ENCODE measurements around the gene OVCH1.

OVCH1 gene

GRCh38 chr12:29530436-29530835 lies 33.0 kb upstream of the OVCH1 start:
- peaks cover 0 to 9% of the 10 kb centered on the region in 2 donors for H3K4me1 ChIP-seq (ENCODE audit: control insufficient read depth in 1 of 2, insufficient read depth in 2 of 2, low read length in 2 of 2)
- peaks cover 0 to 7% of the 10 kb centered on the region in 2 donors for H3K36me3 ChIP-seq (ENCODE audit: control insufficient read depth in 1 of 2, insufficient read depth in 2 of 2, low read length in 2 of 2)
- no peaks in the 10 kb centered on the region for H3K9me3 ChIP-seq (ENCODE audit: control insufficient read depth in 1 of 2, low read length in 2 of 2)
- no peaks in the 10 kb centered on the region for H3K27me3 ChIP-seq (ENCODE audit: low read depth, low read length)
- no peak overlapping the region for H3K4me3 ChIP-seq (ENCODE audit: low read depth in 1 of 2, low read length in 2 of 2)
- H3K27ac ChIP-seq (ENCODE audit: low read length): no peak overlapping the region

GRCh38 chr12:29528161-29528560 lies 30.7 kb upstream of the OVCH1 start:
- H3K9me3 ChIP-seq (ENCODE audit: control insufficient read depth in 1 of 2, low read length in 2 of 2): no peaks in the 10 kb centered on the region
- no peaks in the 10 kb centered on the region for H3K36me3 ChIP-seq (ENCODE audit: control insufficient read depth in 1 of 2, insufficient read depth in 2 of 2, low read length in 2 of 2)
- H3K27ac ChIP-seq (ENCODE audit: low read length): no peak overlapping the region
- peaks cover 0 to 9% of the 10 kb centered on the region in 2 donors for H3K4me1 ChIP-seq (ENCODE audit: control insufficient read depth in 1 of 2, insufficient read depth in 2 of 2, low read length in 2 of 2)
- no peak overlapping the region for H3K4me3 ChIP-seq (ENCODE audit: low read depth in 1 of 2, low read length in 2 of 2)
- no peaks in the 10 kb centered on the region for H3K27me3 ChIP-seq (ENCODE audit: low read depth, low read length)

GRCh38 chr12:29521951-29522350 lies 24.5 kb upstream of the OVCH1 start:
- H3K27ac ChIP-seq (ENCODE audit: low read length): no peak overlapping the region
- H3K9me3 ChIP-seq (ENCODE audit: control insufficient read depth in 1 of 2, low read length in 2 of 2): no peaks in the 10 kb centered on the region
- peaks cover 0 to 14% of the 10 kb centered on the region in 2 donors for H3K36me3 ChIP-seq (ENCODE audit: control insufficient read depth in 1 of 2, insufficient read depth in 2 of 2, low read length in 2 of 2)
- H3K27me3 ChIP-seq (ENCODE audit: low read depth, low read length): no peaks in the 10 kb centered on the region
- H3K4me3 ChIP-seq (ENCODE audit: low read depth in 1 of 2, low read length in 2 of 2): no peak overlapping the region
- H3K4me1 ChIP-seq (ENCODE audit: control insufficient read depth in 1 of 2, insufficient read depth in 2 of 2, low read length in 2 of 2): no peaks in the 10 kb centered on the region

GRCh38 chr12:29519585-29520182 lies 22.2 kb upstream of the OVCH1 start:
- peaks cover 0 to 27% of the 10 kb centered on the region in 2 donors for H3K36me3 ChIP-seq (ENCODE audit: control insufficient read depth in 1 of 2, insufficient read depth in 2 of 2, low read length in 2 of 2)
- H3K9me3 ChIP-seq (ENCODE audit: control insufficient read depth in 1 of 2, low read length in 2 of 2): no peaks in the 10 kb centered on the region
- no peaks in the 10 kb centered on the region for H3K27me3 ChIP-seq (ENCODE audit: low read depth, low read length)
- no peaks in the 10 kb centered on the region for H3K4me1 ChIP-seq (ENCODE audit: control insufficient read depth in 1 of 2, insufficient read depth in 2 of 2, low read length in 2 of 2)
- no peak overlapping the region for H3K27ac ChIP-seq (ENCODE audit: low read length)
- H3K4me3 ChIP-seq (ENCODE audit: low read depth in 1 of 2, low read length in 2 of 2): no peak overlapping the region

- no peaks in the 10 kb centered on the region for H3K27me3 ChIP-seq (ENCODE audit: low read depth, low read length)
Observed at GRCh38 chr12:29518407-29518806, 20.9 kb upstream of the OVCH1 start.

GRCh38 chr12:29517264-29517663 lies 19.8 kb upstream of the OVCH1 start:
- no peaks in the 10 kb centered on the region for H3K9me3 ChIP-seq (ENCODE audit: control insufficient read depth in 1 of 2, low read length in 2 of 2)
- no peak overlapping the region for H3K4me3 ChIP-seq (ENCODE audit: low read depth in 1 of 2, low read length in 2 of 2)
- no peaks in the 10 kb centered on the region for H3K27me3 ChIP-seq (ENCODE audit: low read depth, low read length)
- H3K36me3 ChIP-seq (ENCODE audit: control insufficient read depth in 1 of 2, insufficient read depth in 2 of 2, low read length in 2 of 2): peaks cover 4 to 27% of the 10 kb centered on the region in 2 donors
- H3K4me1 ChIP-seq (ENCODE audit: control insufficient read depth in 1 of 2, insufficient read depth in 2 of 2, low read length in 2 of 2): no peaks in the 10 kb centered on the region
- no peak overlapping the region for H3K27ac ChIP-seq (ENCODE audit: low read length)

More at GRCh38 chr12:29518407-29518806, 20.9 kb upstream of the OVCH1 start:
- Histone ChIP-seq H3K36me3 (ENCODE audit: control insufficient read depth in 1 of 2, insufficient read depth in 2 of 2, low read length in 2 of 2) (peaks cover 4 to 27% of the 10 kb centered on the region in 2 donors), H3K9me3 (ENCODE audit: control insufficient read depth in 1 of 2, low read length in 2 of 2) (no peaks in the 10 kb centered on the region), H3K4me3 (ENCODE audit: low read depth in 1 of 2, low read length in 2 of 2) (no peak overlapping the region), H3K4me1 (ENCODE audit: control insufficient read depth in 1 of 2, insufficient read depth in 2 of 2, low read length in 2 of 2) (no peaks in the 10 kb centered on the region), H3K27ac (ENCODE audit: low read length) (no peak overlapping the region)

- Histone ChIP-seq H3K36me3 (ENCODE audit: control insufficient read depth in 1 of 2, insufficient read depth in 2 of 2, low read length in 2 of 2) (peaks cover 4 to 29% of the 10 kb centered on the region in 2 donors), H3K27ac (ENCODE audit: low read length) (no peak overlapping the region), H3K27me3 (ENCODE audit: low read depth, low read length) (no peaks in the 10 kb centered on the region), H3K4me1 (ENCODE audit: control insufficient read depth in 1 of 2, insufficient read depth in 2 of 2, low read length in 2 of 2) (no peaks in the 10 kb centered on the region), H3K4me3 (ENCODE audit: low read depth in 1 of 2, low read length in 2 of 2) (no peak overlapping the region), H3K9me3 (ENCODE audit: control insufficient read depth in 1 of 2, low read length in 2 of 2) (no peaks in the 10 kb centered on the region)
Observed at GRCh38 chr12:29516431-29516875, 19.0 kb upstream of the OVCH1 start.

GRCh38 chr12:29510591-29511185 lies 13.2 kb upstream of the OVCH1 start:
- no peaks in the 10 kb centered on the region for H3K4me1 ChIP-seq (ENCODE audit: control insufficient read depth in 1 of 2, insufficient read depth in 2 of 2, low read length in 2 of 2)
- H3K4me3 ChIP-seq (ENCODE audit: low read depth in 1 of 2, low read length in 2 of 2): no peak overlapping the region
- no peak overlapping the region for H3K27ac ChIP-seq (ENCODE audit: low read length)
- H3K9me3 ChIP-seq (ENCODE audit: control insufficient read depth in 1 of 2, low read length in 2 of 2): no peaks in the 10 kb centered on the region
- peaks cover 4 to 26% of the 10 kb centered on the region in 2 donors for H3K36me3 ChIP-seq (ENCODE audit: control insufficient read depth in 1 of 2, insufficient read depth in 2 of 2, low read length in 2 of 2)
- no peaks in the 10 kb centered on the region for H3K27me3 ChIP-seq (ENCODE audit: low read depth, low read length)

- Histone ChIP-seq H3K27ac (ENCODE audit: low read length) (no peak overlapping the region), H3K27me3 (ENCODE audit: low read depth, low read length) (no peaks in the 10 kb centered on the region), H3K9me3 (ENCODE audit: control insufficient read depth in 1 of 2, low read length in 2 of 2) (no peaks in the 10 kb centered on the region), H3K36me3 (ENCODE audit: control insufficient read depth in 1 of 2, insufficient read depth in 2 of 2, low read length in 2 of 2) (peaks cover 6 to 22% of the 10 kb centered on the region in 2 donors), H3K4me1 (ENCODE audit: control insufficient read depth in 1 of 2, insufficient read depth in 2 of 2, low read length in 2 of 2) (no peaks in the 10 kb centered on the region), H3K4me3 (ENCODE audit: low read depth in 1 of 2, low read length in 2 of 2) (no peak overlapping the region)
Observed at GRCh38 chr12:29509503-29509902, 12.0 kb upstream of the OVCH1 start.

GRCh38 chr12:29508949-29509348 lies 11.5 kb upstream of the OVCH1 start:
- Histone ChIP-seq H3K4me3 (ENCODE audit: low read depth in 1 of 2, low read length in 2 of 2) (no peak overlapping the region), H3K36me3 (ENCODE audit: control insufficient read depth in 1 of 2, insufficient read depth in 2 of 2, low read length in 2 of 2) (peaks cover 9 to 22% of the 10 kb centered on the region in 2 donors), H3K4me1 (ENCODE audit: control insufficient read depth in 1 of 2, insufficient read depth in 2 of 2, low read length in 2 of 2) (no peaks in the 10 kb centered on the region), H3K9me3 (ENCODE audit: control insufficient read depth in 1 of 2, low read length in 2 of 2) (no peaks in the 10 kb centered on the region), H3K27ac (ENCODE audit: low read length) (no peak overlapping the region), H3K27me3 (ENCODE audit: low read depth, low read length) (no peaks in the 10 kb centered on the region)

GRCh38 chr12:29505122-29505521 lies 7.6 kb upstream of the OVCH1 start:
- Histone ChIP-seq H3K4me1 (ENCODE audit: control insufficient read depth in 1 of 2, insufficient read depth in 2 of 2, low read length in 2 of 2) (no peaks in the 10 kb centered on the region), H3K4me3 (ENCODE audit: low read depth in 1 of 2, low read length in 2 of 2) (no peak overlapping the region), H3K27ac (ENCODE audit: low read length) (no peak overlapping the region), H3K27me3 (ENCODE audit: low read depth, low read length) (no peaks in the 10 kb centered on the region), H3K36me3 (ENCODE audit: control insufficient read depth in 1 of 2, insufficient read depth in 2 of 2, low read length in 2 of 2) (peaks cover 6 to 16% of the 10 kb centered on the region in 2 donors), H3K9me3 (ENCODE audit: control insufficient read depth in 1 of 2, low read length in 2 of 2) (no peaks in the 10 kb centered on the region)

GRCh38 chr12:29503283-29503682 lies 5.8 kb upstream of the OVCH1 start:
- H3K27ac ChIP-seq (ENCODE audit: low read length): no peak overlapping the region
- no peaks in the 10 kb centered on the region for H3K27me3 ChIP-seq (ENCODE audit: low read depth, low read length)
- no peak overlapping the region for H3K4me3 ChIP-seq (ENCODE audit: low read depth in 1 of 2, low read length in 2 of 2)
- peaks cover 6 to 16% of the 10 kb centered on the region in 2 donors for H3K36me3 ChIP-seq (ENCODE audit: control insufficient read depth in 1 of 2, insufficient read depth in 2 of 2, low read length in 2 of 2)
- H3K4me1 ChIP-seq (ENCODE audit: control insufficient read depth in 1 of 2, insufficient read depth in 2 of 2, low read length in 2 of 2): no peaks in the 10 kb centered on the region
- no peaks in the 10 kb centered on the region for H3K9me3 ChIP-seq (ENCODE audit: control insufficient read depth in 1 of 2, low read length in 2 of 2)

Data from muscle layer of duodenum (tissue), 2 donors.